OCI-LY7 (cell line): ENCODE data around the gene CHD1. TPM values are rescaled to one million over a fixed set of nuclear protein-coding genes. Genes with fewer than 3 reads are reported as not detected.

ENCODE experiments used
- BruUV-seq: library from RNA; stranded (reverse); fragments of 400-500 nt; replicated peaks from 2 replicates; lab custom pipeline; 2021; lab: Mats Ljungman, UMichigan
- CTCF ChIA-PET: fragments of 300-600 bp; sonication (Branson Sonifier 250); formaldehyde crosslinking; loops from one replicate; lab custom pipeline; 2022; ENCODE audit warnings: antibody characterized with exemption; ENCODE audit not compliant: unreplicated experiment; lab: Charles Lee
- POLR2A ChIA-PET: fragments of 300-600 bp; sonication (Branson Sonifier 250); formaldehyde crosslinking; loops from one replicate; lab custom pipeline; 2022; ENCODE audit warnings: antibody characterized with exemption; lab: Charles Lee
- DNase-seq: peaks from one replicate; pipeline ENCODE4 v3.0.0-alpha.2; 2015; ENCODE audit warnings: low spot score
- H2AFZ ChIP-seq: fragments of 200-600 bp; sonication (generic), shearing (Covaris generic); 2 replicates; pipeline ENCODE4 v1.6.1; 2014; ENCODE audit warnings: mild to moderate bottlenecking, antibody characterized with exemption, low read length, moderate library complexity
- H3K27ac ChIP-seq: fragments of 200-600 bp; sonication (generic); 2 replicates; pipeline ENCODE4 v1.5.1; 2014; ENCODE audit warnings: mixed run types, low read depth, mild to moderate bottlenecking, moderate library complexity, low read length, inconsistent platforms; ENCODE audit not compliant: poor library complexity, severe bottlenecking
- H3K36me3 ChIP-seq: fragments of 200-600 bp; sonication (generic); 2 replicates; pipeline ENCODE4 v1.6.1; 2014; ENCODE audit warnings: mild to moderate bottlenecking, antibody characterized with exemption, low read length, moderate library complexity, mixed read lengths; ENCODE audit not compliant: insufficient read depth
- H3K4me1 ChIP-seq: fragments of 200-600 bp; sonication (generic); 2 replicates; pipeline ENCODE4 v1.5.1; 2014; ENCODE audit warnings: mild to moderate bottlenecking, low read length; ENCODE audit not compliant: insufficient read depth, poor library complexity, severe bottlenecking
- H3K4me2 ChIP-seq: fragments of 200-600 bp; sonication (generic); 2 replicates; pipeline ENCODE4 v1.6.1; 2014; ENCODE audit warnings: mild to moderate bottlenecking, low read length
- H3K4me3 ChIP-seq: fragments of 200-600 bp; sonication (generic); 2 replicates; pipeline ENCODE4 v1.5.1; 2014; ENCODE audit warnings: mild to moderate bottlenecking, low read depth, low read length; ENCODE audit not compliant: poor library complexity, severe bottlenecking
- H3K79me2 ChIP-seq: fragments of 200-600 bp; sonication (generic); 2 replicates; pipeline ENCODE4 v1.6.1; 2016; ENCODE audit warnings: low read depth, mild to moderate bottlenecking, low read length, moderate library complexity, mixed read lengths; ENCODE audit not compliant: insufficient read depth
- H3K9me2 ChIP-seq: fragments of 200-600 bp; sonication (generic); 2 replicates; pipeline ENCODE4 v1.6.1; 2016; ENCODE audit warnings: mild to moderate bottlenecking, low read length, mixed read lengths; ENCODE audit not compliant: insufficient read depth
- H3K9me3 ChIP-seq: fragments of 200-600 bp; sonication (generic); 2 replicates; pipeline ENCODE4 v1.6.1; 2014; ENCODE audit warnings: mild to moderate bottlenecking, mixed run types, low read length, mixed read lengths
- H4K20me1 ChIP-seq: fragments of 200-600 bp; sonication (generic); 2 replicates; pipeline ENCODE4 v1.6.1; 2014; ENCODE audit warnings: mild to moderate bottlenecking, antibody characterized with exemption, low read length, moderate library complexity, mixed read lengths; ENCODE audit not compliant: insufficient read depth
- CTCF ChIP-seq: fragments of 200-600 bp; sonication (generic); conservative IDR thresholded peaks from 2 replicates; pipeline ENCODE4 v1.5.1; 2014; ENCODE audit warnings: mild to moderate bottlenecking, antibody characterized with exemption, low read length, moderate library complexity, mixed read lengths
- EZH2phosphoT487 ChIP-seq: fragments of 200-600 bp; sonication (generic); IDR thresholded peaks from 2 replicates; pipeline ENCODE4 v1.6.1; 2018; ENCODE audit warnings: low read depth, borderline replicate concordance, mild to moderate bottlenecking, mixed run types, antibody characterized with exemption, low read length, moderate library complexity, mixed read lengths
- intact Hi-C: fragments of 100-400 bp; cut with micrococcal nuclease; formaldehyde crosslinking; loops from one replicate; pipeline ENCODE4 v1.10.0; 2022; ENCODE audit not compliant: unreplicated experiment
- small RNA-seq: library from RNA; depleted of rRNA; stranded (forward); fragments of <200 nt; gene quantifications from one replicate; pipeline ENCODE3, GENCODE V24; 2014
- total RNA-seq, 2 experiments: library from RNA; depleted of rRNA in 1 of 2; stranded (reverse); fragments of >200 nt in 1 of 2; shearing (Covaris generic) in 1 of 2; gene quantifications; 2 replicates each; pipeline ENCODE4 v1.2.3, GENCODE V29; 2014 to 2022

Gene CHD1
- total RNA-seq, 2 experiments from 2014 or later, result 8.3 to 10.3 TPM

GRCh38 chr5:98804066-98804465 is 124.7 kb downstream of the CHD1 start:
- DNase-seq, result no peak
- H3K4me2 ChIP-seq, result no peak overlapping the region
- H4K20me1 ChIP-seq, result no peaks in the 10 kb centered on the region
- TF ChIP-seq CTCF (no peak), EZH2phosphoT487 (no peak)
- no peak overlapping the region for H2AFZ ChIP-seq
- peaks cover 11% of the 10 kb centered on the region for H3K9me3 ChIP-seq
- no peaks in the 10 kb centered on the region for H3K9me2 ChIP-seq
- ChIA-PET POLR2A (no interaction called here), CTCF (no interaction called here)
- intact Hi-C loops, result no loop called here
- H3K27ac ChIP-seq, result no peak overlapping the region
- H3K36me3 ChIP-seq, result no peaks in the 10 kb centered on the region
- no peaks in the 10 kb centered on the region for H3K79me2 ChIP-seq
- no TSS peak for BruUV-seq
- H3K4me1 ChIP-seq, result no peaks in the 10 kb centered on the region
- H3K4me3 ChIP-seq, result no peak overlapping the region

Small RNAs within 50 kb of the gene (small RNA-seq; reads per million reads assigned to genes)
- gene RF00019 (not detected), gene RNU6-402P (not detected)

Other genes starting within 250 kb of the CHD1 start
- gene RGMB, start 155.3 kb downstream of the CHD1 start, total RNA-seq (2014; rRNA removed; shearing (Covaris generic)), result 9.2 and 9.3 TPM in 2 replicates
- 11.2 and 15.0 TPM in 2 replicates for gene RGMB, start 155.3 kb downstream of the CHD1 start, total RNA-seq (2022)